OCI-LY3 (cell line): ENCODE results near the gene DUSP1.

Experiments used
- EZH2phosphoT487 ChIP-seq: fragments of 200-600 bp; shearing (Covaris generic); IDR thresholded peaks from 2 replicates; pipeline ENCODE4 v1.6.1; 2018; ENCODE audit warnings: antibody characterized with exemption, mixed run types, low read depth
- TF ChIP-seq, protein P1 (sequence below): fragments of 200-600, 300-600 bp; sonication (generic); IDR thresholded peaks from 2 replicates; pipeline ENCODE4 v1.5.1; 2014; ENCODE audit warnings: antibody characterized with exemption, low read length, low read depth

GRCh38 chr5:172749881-172750633 lies 20.9 kb downstream of the DUSP1 start:
- TF ChIP-seq, protein P1, sequence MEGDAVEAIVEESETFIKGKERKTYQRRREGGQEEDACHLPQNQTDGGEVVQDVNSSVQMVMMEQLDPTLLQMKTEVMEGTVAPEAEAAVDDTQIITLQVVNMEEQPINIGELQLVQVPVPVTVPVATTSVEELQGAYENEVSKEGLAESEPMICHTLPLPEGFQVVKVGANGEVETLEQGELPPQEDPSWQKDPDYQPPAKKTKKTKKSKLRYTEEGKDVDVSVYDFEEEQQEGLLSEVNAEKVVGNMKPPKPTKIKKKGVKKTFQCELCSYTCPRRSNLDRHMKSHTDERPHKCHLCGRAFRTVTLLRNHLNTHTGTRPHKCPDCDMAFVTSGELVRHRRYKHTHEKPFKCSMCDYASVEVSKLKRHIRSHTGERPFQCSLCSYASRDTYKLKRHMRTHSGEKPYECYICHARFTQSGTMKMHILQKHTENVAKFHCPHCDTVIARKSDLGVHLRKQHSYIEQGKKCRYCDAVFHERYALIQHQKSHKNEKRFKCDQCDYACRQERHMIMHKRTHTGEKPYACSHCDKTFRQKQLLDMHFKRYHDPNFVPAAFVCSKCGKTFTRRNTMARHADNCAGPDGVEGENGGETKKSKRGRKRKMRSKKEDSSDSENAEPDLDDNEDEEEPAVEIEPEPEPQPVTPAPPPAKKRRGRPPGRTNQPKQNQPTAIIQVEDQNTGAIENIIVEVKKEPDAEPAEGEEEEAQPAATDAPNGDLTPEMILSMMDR, result no peak
- TF ChIP-seq EZH2phosphoT487, result no peak
